Esophagus (tissue), 2 donors: Measurements from ENCODE around the gene IER3. TPM values are rescaled to one million over a fixed set of nuclear protein-coding genes. Genes with fewer than 3 reads are reported as not detected.

Source experiments
- H3K27ac ChIP-seq, 2 donors: one replicate each; pipeline ENCODE4 v1.5.1; 2013; ENCODE audit warnings: low read depth in 2 of 2, mild to moderate bottlenecking in 2 of 2, inconsistent platforms in 1 of 2, low read length in 1 of 2, moderate library complexity in 1 of 2
- H3K27me3 ChIP-seq, 2 donors: one replicate each; pipeline ENCODE4 v1.6.1; 2013; ENCODE audit warnings: low read length in 2 of 2, control low read depth in 1 of 2, mild to moderate bottlenecking in 1 of 2; ENCODE audit not compliant: insufficient read depth in 2 of 2, control insufficient read depth in 1 of 2
- H3K36me3 ChIP-seq, 2 donors: one replicate each; pipeline ENCODE4 v1.6.1; 2013; ENCODE audit warnings: low read length in 1 of 2; ENCODE audit not compliant: control insufficient read depth in 2 of 2, insufficient read depth in 2 of 2
- H3K4me1 ChIP-seq, 2 donors: one replicate each; pipeline ENCODE4 v1.6.1; 2013; ENCODE audit warnings: low read length in 1 of 2; ENCODE audit not compliant: control insufficient read depth in 2 of 2, insufficient read depth in 2 of 2
- H3K4me3 ChIP-seq, 2 donors: one replicate each; pipeline ENCODE4 v1.5.1; 2013; ENCODE audit warnings: low read length in 2 of 2, mild to moderate bottlenecking in 2 of 2, low read depth in 1 of 2, moderate library complexity in 1 of 2
- H3K9me3 ChIP-seq, 2 donors: one replicate each; pipeline ENCODE4 v1.6.1; 2013; ENCODE audit warnings: mild to moderate bottlenecking in 2 of 2, low read depth in 1 of 2, low read length in 1 of 2, moderate library complexity in 1 of 2; ENCODE audit not compliant: control insufficient read depth in 2 of 2, insufficient read depth in 1 of 2
- WGBS, 2 donors: extraction: QIAGEN DNeasy Blood & Tissue Kit; methylation state at CpG; one replicate each; pipeline ENCODE4 v1.1.7; 2013; 5-methylcytosine and 5-hydroxymethylcytosine counted together
- polyA plus RNA-seq, 2 donors: library from polyadenylated mRNA; stranded (reverse); fragments of 200-250 nt; gene quantifications; one replicate each; pipeline ENCODE4 v1.2.3, GENCODE V29; 2013
- donor health status: healthy with polysubstance abuse.
- donor health status: Bipolar disorder and iron deficiency.

Gene IER3
- polyA plus RNA-seq, 2 donors: 178 to 187 TPM

GRCh38 chr6:30709101-30709868 is 35.1 kb downstream of the IER3 start:
- no peaks in the 10 kb centered on the region for H3K27me3 ChIP-seq
- H3K4me1 ChIP-seq: no peaks in the 10 kb centered on the region
- 99 to 100% methylated on average over 2 of the region's 2 CpGs for WGBS, 2 donors
- H3K9me3 ChIP-seq: no peaks in the 10 kb centered on the region
- peaks cover 2 to 7% of the 10 kb centered on the region in 2 donors for H3K36me3 ChIP-seq
- H3K4me3 ChIP-seq: no peak overlapping the region
- H3K27ac ChIP-seq: no peak overlapping the region

- 63 to 73% methylated on average over 6 of the region's 6 CpGs for WGBS, 2 donors
- no peak overlapping the region for H3K27ac ChIP-seq
- H3K9me3 ChIP-seq: no peaks in the 10 kb centered on the region
- H3K4me1 ChIP-seq: no peaks in the 10 kb centered on the region
- peaks cover 3 to 8% of the 10 kb centered on the region in 2 donors for H3K36me3 ChIP-seq
- H3K27me3 ChIP-seq: no peaks in the 10 kb centered on the region
- H3K4me3 ChIP-seq: no peak overlapping the region
Observed at GRCh38 chr6:30707281-30707850, 37.0 kb downstream of the IER3 start.

GRCh38 chr6:30705620-30706019 is 38.7 kb downstream of the IER3 start:
- H3K27ac ChIP-seq: no peak overlapping the region
- no peak overlapping the region for H3K4me3 ChIP-seq
- H3K4me1 ChIP-seq: no peaks in the 10 kb centered on the region
- peaks cover 0 to 8% of the 10 kb centered on the region in 2 donors for H3K36me3 ChIP-seq
- H3K27me3 ChIP-seq: no peaks in the 10 kb centered on the region
- no peaks in the 10 kb centered on the region for H3K9me3 ChIP-seq
- WGBS, 2 donors: 93 to 96% methylated on average over 4 of the region's 4 CpGs

GRCh38 chr6:30703821-30704220 is 40.5 kb downstream of the IER3 start:
- 96% methylated on average over 4 of the region's 4 CpGs for WGBS, 2 donors
- Histone ChIP-seq H3K36me3 (peaks cover 0 to 8% of the 10 kb centered on the region in 2 donors), H3K4me3 (no peak overlapping the region)

GRCh38 chr6:30703011-30703410 is 41.3 kb downstream of the IER3 start:
- peaks cover 0 to 8% of the 10 kb centered on the region in 2 donors for H3K36me3 ChIP-seq
- WGBS, 2 donors: 95 to 97% methylated on average over 10 of the region's 10 CpGs
- no peaks in the 10 kb centered on the region for H3K27me3 ChIP-seq
- no peak overlapping the region for H3K4me3 ChIP-seq
- H3K4me1 ChIP-seq: no peaks in the 10 kb centered on the region
- H3K9me3 ChIP-seq: no peaks in the 10 kb centered on the region
- H3K27ac ChIP-seq: no peak overlapping the region

More at GRCh38 chr6:30703821-30704220, 40.5 kb downstream of the IER3 start:
- Histone ChIP-seq H3K27me3 (no peaks in the 10 kb centered on the region), H3K4me1 (no peaks in the 10 kb centered on the region), H3K9me3 (no peaks in the 10 kb centered on the region), H3K27ac (no peak overlapping the region)

- Histone ChIP-seq H3K9me3 (no peaks in the 10 kb centered on the region), H3K27me3 (no peaks in the 10 kb centered on the region), H3K36me3 (peaks cover 0 to 6% of the 10 kb centered on the region in 2 donors), H3K4me3 (no peak overlapping the region), H3K27ac (no peak overlapping the region), H3K4me1 (no peaks in the 10 kb centered on the region)
- WGBS, 2 donors: 64 to 65% methylated on average over 4 of the region's 4 CpGs
Observed at GRCh38 chr6:30700340-30700739, 44.0 kb downstream of the IER3 start.

GRCh38 chr6:30696432-30696831 is 47.9 kb downstream of the IER3 start:
- no peak overlapping the region for H3K27ac ChIP-seq
- no peaks in the 10 kb centered on the region for H3K4me1 ChIP-seq
- H3K9me3 ChIP-seq: no peaks in the 10 kb centered on the region
- 89 to 94% methylated on average over 5 of the region's 5 CpGs for WGBS, 2 donors
- no peak overlapping the region for H3K4me3 ChIP-seq
- H3K36me3 ChIP-seq: no peaks in the 10 kb centered on the region
- H3K27me3 ChIP-seq: no peaks in the 10 kb centered on the region

Other genes starting within 250 kb of the IER3 start
- gene GNL1, start 188.1 kb downstream of the IER3 start, polyA plus RNA-seq: 10 to 100 TPM; 27.9 to 29.0 TPM
- gene PRR3, start 187.3 kb downstream of the IER3 start, polyA plus RNA-seq: 1 to 10 TPM; 3.7 to 4.8 TPM
- 10 to 100 TPM; 17.7 to 23.8 TPM for gene ABCF1, start 173.1 kb downstream of the IER3 start, polyA plus RNA-seq
- 10 to 100 TPM; 13.5 to 23.5 TPM for gene PPP1R10, start 127.3 kb downstream of the IER3 start, polyA plus RNA-seq
- gene MRPS18B, start 126.7 kb downstream of the IER3 start, polyA plus RNA-seq: 10 to 100 TPM; 20.1 to 50.7 TPM
- gene ATAT1, start 117.7 kb downstream of the IER3 start, polyA plus RNA-seq: 1 to 10 TPM; 5.0 to 6.8 TPM
- 10 to 100 TPM; 15.3 to 24.3 TPM for gene C6orf136, start 97.4 kb downstream of the IER3 start, polyA plus RNA-seq
- gene DHX16, start 71.5 kb downstream of the IER3 start, polyA plus RNA-seq: 10 to 100 TPM; 19.8 to 27.5 TPM
- 10 to 100 TPM; 22.1 to 22.4 TPM for gene PPP1R18, start 57.9 kb downstream of the IER3 start, polyA plus RNA-seq
- 10 to 100 TPM; 14.2 to 15.4 TPM for gene NRM, start 53.6 kb downstream of the IER3 start, polyA plus RNA-seq
- gene MDC1, start 27.3 kb downstream of the IER3 start, polyA plus RNA-seq: 1 to 10 TPM; 5.9 to 8.1 TPM
- 100 to 1,000 TPM; 142 to 313 TPM for gene TUBB, start 24.2 kb downstream of the IER3 start, polyA plus RNA-seq
- 10 to 100 TPM; 80.9 to 87.0 TPM for gene FLOT1, start 1.9 kb downstream of the IER3 start, polyA plus RNA-seq
- 100 to 1,000 TPM; 102 to 136 TPM for gene DDR1, start 140.0 kb upstream of the IER3 start, polyA plus RNA-seq
- gene GTF2H4, start 163.7 kb upstream of the IER3 start, polyA plus RNA-seq: 10 to 100 TPM; 20.6 to 32.0 TPM
- gene VARS2, start 169.7 kb upstream of the IER3 start, polyA plus RNA-seq: 10 to 100 TPM; 30.0 to 81.5 TPM
- gene SFTA2, start 187.6 kb upstream of the IER3 start, polyA plus RNA-seq: 100 to 1,000 TPM; 130 to 421 TPM
- gene MUCL3, start 196.4 kb upstream of the IER3 start, polyA plus RNA-seq: 10 to 100 TPM in 1 of 2 donors, 1 to 10 TPM in 1; 5.2 to 17.8 TPM
- gene MUC21, start 239.2 kb upstream of the IER3 start, polyA plus RNA-seq: 1,000 to 10,000 TPM in 1 of 2 donors, 100 to 1,000 TPM in 1; 912 to 1,484 TPM